HL-60/S4 treated with phorbol 12-myristate 13-acetate at 8.2 ng/mL for 4 days and 3 days (cell line): ENCODE measurements around the gene TMEM161B.
"Not testable (repeated sequence)": the region's sequence is repeated elsewhere in the genome, so short reads cannot be mapped to it uniquely, and the experiment has no call there.

ENCODE experiments used
- in situ Hi-C: fragments of 300-500 bp; cut with MboI; formaldehyde crosslinking; loops from 2 replicates; pipeline ENCODE4 v1.15.0; 2022; ENCODE audit warnings: low sequenced_read_pairs

Gene TMEM161B

DNA sequence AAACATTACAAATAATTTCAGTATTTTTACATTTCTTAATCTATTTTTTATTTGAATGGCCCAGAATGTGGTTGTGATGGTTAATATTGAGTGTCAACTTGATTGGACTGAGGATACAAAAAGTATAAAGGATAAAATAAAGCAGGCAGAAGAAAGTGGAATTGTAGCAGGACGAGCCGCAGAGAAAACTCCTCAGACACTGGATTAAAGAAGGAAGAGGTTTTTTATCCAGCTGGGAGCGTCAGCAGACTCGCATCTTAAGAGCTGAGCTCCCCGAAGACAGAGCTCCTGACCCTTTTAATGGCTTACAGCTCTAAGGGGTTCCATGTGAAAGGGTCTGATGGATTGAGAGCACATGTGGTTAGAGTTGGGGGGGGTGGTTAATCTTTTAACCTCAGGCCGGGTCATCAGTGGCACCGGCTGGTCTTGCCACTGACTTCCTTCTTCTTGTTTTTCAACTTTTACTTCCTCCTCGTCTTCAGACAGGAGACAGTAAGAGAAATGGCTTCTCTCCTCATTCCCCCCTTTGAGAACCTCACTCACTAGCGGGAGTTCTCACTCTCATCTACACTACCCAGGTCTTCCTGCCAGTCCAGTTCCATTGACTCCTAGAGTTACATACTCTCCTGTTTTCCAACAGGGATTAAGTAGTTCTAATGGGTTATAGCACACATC, 80.0 kb downstream of the TMEM161B start:
- in situ Hi-C loops, result no loop called here

DNA sequence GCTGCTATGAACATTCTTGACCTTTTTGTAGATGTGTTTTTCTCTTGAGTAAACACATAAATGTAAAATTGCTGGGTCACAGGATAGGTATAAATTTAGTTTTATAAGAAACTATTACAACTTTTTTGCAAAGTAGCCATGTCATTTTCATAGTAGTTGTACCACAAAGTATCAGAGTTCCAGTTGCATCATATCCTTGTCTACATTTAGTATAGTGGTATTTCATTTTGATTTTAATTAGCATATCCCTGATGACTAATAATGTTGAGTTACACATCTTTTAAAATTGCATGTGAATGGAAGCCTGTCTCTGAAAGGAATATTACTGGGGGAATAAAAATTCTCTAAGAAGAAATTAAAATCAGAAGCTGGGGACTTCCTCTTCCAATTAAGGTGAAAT, 85.4 kb downstream of the TMEM161B start:
- in situ Hi-C loops, result no loop called here

DNA sequence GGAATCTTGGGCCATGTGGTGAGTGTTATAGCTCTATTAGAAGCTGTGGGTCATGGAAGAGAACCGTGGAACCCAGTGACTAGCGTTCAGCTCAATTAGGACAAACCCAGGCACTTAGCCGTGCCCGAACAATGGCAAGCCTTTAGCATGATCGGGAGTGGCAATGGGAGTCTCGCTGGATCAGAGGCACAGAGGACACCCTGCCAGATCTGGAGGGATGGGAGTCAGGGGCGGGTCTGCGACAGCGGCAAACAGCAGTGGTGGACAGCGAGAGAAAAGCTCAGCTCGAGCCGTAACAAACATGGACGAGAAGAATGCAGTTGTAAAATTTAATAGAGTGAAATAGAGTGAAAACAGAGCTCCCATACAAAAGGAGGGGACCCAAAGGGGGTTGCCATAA, 91.2 kb downstream of the TMEM161B start:
- in situ Hi-C loops, result not testable (repeated sequence)

DNA sequence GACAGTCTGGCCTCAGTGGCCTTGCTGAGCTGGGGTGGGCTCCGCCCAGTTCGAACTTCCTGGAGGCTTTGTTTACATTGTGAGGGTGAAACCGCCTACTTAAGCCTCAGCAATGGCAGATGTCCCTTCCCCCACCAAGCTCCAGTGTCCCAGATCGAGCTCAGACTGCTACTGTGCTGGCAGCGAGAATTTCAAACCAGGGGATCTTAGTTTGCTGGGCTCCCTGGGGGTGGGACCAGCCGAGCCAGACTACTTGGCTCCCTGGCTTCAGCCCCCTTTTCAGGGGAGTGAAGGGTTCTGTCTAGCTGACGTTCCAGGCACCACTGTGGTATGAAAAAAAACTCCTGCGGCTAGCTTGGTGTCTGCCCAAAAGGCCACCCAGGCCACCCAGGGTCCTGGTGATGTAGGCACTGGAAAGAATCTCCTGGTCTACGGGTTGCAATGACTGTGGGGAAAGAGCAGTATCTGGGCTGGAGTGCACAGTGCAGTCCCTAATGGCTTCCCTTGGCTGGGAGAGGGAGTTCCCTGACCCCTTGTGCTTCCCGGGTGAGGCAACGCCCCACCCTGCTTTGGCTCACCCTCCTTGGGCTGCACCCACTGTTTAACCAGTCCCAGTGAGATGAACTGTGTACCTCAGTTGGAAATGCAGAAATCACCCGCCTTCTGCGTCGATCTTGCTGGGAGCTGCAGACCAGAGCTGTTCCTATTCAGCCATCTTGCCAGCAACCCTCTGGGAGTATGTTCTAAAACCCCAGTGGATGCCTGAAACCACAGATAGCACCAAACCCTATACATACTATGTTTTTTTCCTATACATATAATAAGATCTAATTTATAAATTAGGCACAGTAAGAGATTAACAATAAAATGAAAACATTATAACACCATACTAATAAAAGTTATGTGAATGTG, 95.5 kb downstream of the TMEM161B start:
- in situ Hi-C loops, result no loop called here

DNA sequence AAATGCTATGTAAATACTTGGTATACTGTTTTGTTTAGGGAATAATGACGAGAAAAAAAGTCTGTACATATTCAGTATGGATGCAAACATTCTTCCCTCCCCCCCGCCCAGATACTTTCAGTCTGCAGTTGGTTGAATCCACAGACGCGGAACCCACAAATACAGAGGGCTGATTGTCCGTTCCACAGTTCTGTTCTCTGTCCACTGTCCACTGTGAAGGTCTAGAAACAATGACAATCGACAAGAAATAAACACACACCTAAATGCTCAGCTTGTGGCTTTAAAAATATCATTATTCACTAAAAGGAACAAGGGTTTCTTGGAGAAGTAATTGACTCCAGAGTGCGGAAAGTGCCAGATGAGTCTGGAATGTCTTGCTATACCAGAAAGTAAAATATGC, 109.1 kb downstream of the TMEM161B start:
- in situ Hi-C loops, result no loop called here

DNA sequence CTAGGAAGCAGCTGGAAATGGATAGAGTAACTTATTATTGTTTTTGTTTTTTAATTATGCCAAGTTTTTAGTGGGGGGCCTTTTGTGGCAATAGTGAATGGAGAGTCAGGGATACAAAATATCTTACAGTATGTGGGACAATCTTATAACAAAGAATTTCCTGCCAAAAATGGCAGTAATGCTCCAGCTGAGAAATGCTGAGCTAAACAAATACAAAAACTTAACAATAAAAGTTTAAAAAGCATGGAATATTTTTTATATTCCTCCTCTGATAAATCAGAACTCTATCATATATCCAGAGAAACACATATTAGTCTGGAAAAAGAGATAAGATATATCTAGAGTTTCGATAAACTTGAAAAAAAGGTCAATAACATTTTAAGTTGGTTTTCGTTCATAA, 110.6 kb downstream of the TMEM161B start:
- in situ Hi-C loops, result no loop called here

DNA sequence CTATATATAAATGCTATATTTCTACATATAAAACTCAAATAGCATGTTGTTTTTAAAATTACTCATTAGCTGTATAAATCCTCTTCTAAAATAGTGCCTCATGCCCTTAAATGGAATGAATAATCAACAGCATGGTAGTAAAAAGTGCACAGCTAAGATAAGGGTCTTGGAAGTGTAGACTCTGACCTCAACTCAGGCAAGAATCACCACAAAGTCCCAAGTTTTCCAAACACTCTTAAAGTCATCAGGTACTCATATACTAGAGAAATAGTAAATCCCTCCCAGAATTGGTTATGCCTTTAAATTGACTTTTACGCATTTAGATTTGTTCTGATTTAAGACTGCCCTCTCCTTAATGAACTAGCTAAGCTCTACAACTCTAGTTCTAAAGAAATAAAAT, 113.8 kb downstream of the TMEM161B start:
- in situ Hi-C loops, result no loop called here

DNA sequence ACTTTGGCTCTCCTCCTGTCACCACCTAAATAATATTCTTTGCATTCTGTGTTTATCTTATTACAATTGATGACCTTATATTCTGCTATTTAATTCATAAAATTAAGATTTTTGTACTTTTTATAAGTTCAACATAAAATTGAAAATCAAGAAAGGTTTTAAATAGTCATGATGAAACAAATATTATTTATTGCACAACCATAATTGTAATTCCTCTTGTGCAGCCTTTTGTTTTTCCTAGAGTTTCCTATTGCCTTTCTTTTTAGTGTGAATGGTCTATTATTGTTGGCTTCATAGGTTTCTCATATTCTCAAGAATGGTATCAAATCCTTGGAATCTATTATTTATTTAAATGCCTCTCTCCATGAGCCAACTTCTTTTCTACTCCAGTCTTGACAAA, 117.9 kb downstream of the TMEM161B start:
- in situ Hi-C loops, result no loop called here

DNA sequence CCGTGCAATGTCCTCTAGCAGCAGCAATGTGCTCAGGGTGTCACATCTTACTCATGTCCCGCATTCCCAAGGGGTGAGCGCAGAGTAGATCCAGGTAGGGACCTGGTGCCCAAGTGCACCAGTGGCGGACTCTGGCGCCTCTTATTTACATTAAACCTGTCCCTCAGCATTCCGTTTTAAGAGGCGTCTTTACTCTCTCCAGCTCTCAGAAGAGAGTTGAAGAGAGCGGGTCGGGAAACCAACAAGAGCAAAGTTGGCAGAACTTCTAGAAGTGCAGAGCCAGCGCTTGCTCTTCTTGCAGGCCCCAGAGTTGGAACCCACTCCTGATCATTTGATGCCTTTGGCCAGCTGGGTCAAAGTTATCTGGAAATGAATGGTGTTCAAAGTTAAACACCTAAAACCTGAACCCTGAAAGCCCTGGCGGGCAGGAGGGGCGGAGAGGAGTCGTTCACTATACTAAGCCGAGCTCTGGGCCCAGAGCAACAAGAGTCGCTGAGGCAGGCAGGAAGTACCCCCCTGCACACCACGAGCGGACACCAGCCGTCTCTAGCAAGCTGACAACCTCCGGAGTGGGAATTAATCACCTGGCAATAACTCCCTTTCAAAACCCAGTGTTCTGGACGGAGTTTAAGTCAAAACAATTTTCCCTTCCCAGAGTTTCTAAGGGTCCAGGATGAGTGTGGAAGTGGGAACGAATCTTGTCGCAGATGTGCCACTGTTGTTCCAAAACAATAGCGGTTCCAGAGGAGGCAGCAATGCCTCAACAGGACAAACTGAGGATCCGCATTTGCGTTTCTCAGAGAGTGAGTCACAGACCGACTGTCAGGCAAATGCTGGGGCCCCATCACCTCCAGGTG, 122.8 kb downstream of the TMEM161B start:
- in situ Hi-C loops, result no loop called here

DNA sequence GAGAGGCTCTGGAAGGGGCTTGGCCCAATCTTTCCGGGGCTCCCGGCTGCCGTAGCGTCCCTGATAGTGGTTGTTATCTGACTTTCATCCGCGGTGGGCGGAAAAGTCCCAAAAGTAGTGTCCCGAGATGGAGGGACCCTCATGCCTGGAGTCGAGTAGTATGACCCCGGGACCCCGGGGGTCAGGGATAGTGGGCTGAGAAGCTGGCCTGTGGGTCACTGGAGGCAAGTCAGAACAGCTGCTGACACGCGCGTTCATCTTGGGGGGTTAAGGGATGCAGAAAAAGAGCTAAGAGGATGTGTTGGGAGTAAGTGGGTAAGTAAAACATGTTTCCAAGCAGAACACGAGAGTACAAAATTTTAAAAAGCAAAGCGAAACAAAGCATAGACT, 123.4 kb downstream of the TMEM161B start:
- in situ Hi-C loops, result no loop called here
